Urinary bladder (tissue), 4 donors: ENCODE measurements around the gene CSF3R. TPM values are rescaled to one million over a fixed set of nuclear protein-coding genes. Genes with fewer than 3 reads are reported as not detected.
"Not testable (repeated sequence)": the region's sequence is repeated elsewhere in the genome, so short reads cannot be mapped to it uniquely, and the experiment has no call there.

Experiments used
- DNase-seq: peaks from one replicate; pipeline ENCODE4 v3.0.0-alpha.2; 2015; ENCODE audit errors: extremely low spot score
- H3K27ac ChIP-seq: one replicate; pipeline ENCODE4 v1.5.1; 2013; ENCODE audit warnings: low read depth, mild to moderate bottlenecking, moderate library complexity
- H3K36me3 ChIP-seq: one replicate; pipeline ENCODE4 v1.6.1; 2013; ENCODE audit warnings: mild to moderate bottlenecking, moderate library complexity; ENCODE audit not compliant: insufficient read depth
- H3K4me1 ChIP-seq: one replicate; pipeline ENCODE4 v1.6.1; 2013; ENCODE audit warnings: mild to moderate bottlenecking, moderate library complexity; ENCODE audit not compliant: insufficient read depth
- H3K4me3 ChIP-seq: one replicate; pipeline ENCODE4 v1.5.1; 2013; ENCODE audit warnings: low read depth, low read length
- WGBS: extraction: QIAGEN DNeasy Blood & Tissue Kit; methylation state at CpG from one replicate; pipeline ENCODE4 v1.1.7; 2013; 5-methylcytosine and 5-hydroxymethylcytosine counted together
- polyA plus RNA-seq: library from polyadenylated mRNA; stranded (reverse); fragments of 200-250 nt; gene quantifications from one replicate; pipeline ENCODE4 v1.2.3, GENCODE V29; 2013
- total RNA-seq: library from RNA; depleted of rRNA; stranded (reverse); fragments of >200 nt; gene quantifications from one replicate; pipeline ENCODE4 v1.2.3, GENCODE V29; 2014
- donor health status: healthy with polysubstance abuse.
- donor health status: healthy.

Gene CSF3R
- total and polyA plus RNA-seq, 2 donors, result 4.7 to 5.3 TPM

- Histone ChIP-seq H3K36me3 (no peaks in the 10 kb centered on the region), H3K27ac (no peak overlapping the region), H3K4me3 (no peak overlapping the region), H3K4me1 (no peaks in the 10 kb centered on the region)
- 33% methylated on average over 26 of the region's 26 CpGs for WGBS
- DNase-seq, result no peak
Measured at GRCh38 chr1:36481771-36482723, 666 bp downstream of the CSF3R start.

GRCh38 chr1:36481091-36481490 is 1.6 kb downstream of the CSF3R start:
- WGBS, result 84% methylated on average over 6 of the region's 6 CpGs
- H3K36me3 ChIP-seq, result no peaks in the 10 kb centered on the region
- no peak for DNase-seq

DNA sequence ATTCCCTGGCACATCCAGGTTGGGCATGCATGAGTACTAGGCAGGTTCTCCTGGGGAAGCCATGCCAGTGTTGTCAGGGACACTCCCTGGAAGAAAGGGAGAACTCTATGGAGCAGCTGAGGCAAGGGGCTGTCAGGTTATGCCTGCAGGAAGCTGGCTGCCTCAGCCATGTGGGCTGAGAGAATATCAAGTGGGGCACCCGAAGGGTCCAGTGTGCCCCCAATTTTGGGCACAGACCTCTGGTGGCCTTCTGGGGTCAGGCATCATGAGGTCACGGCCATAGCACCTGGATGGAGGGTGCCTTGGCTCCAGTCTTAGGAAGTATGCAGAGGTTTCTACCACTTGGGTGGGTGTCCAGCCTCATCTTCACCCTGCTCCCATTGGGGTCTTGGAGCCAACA is 2.6 kb downstream of the CSF3R start:
- Histone ChIP-seq H3K4me1 (no peaks in the 10 kb centered on the region), H3K36me3 (no peaks in the 10 kb centered on the region), H3K4me3 (no peak overlapping the region), H3K27ac (no peak overlapping the region)
- WGBS, result 91% methylated on average over 2 of the region's 2 CpGs
- DNase-seq, result no peak

More at GRCh38 chr1:36481091-36481490, 1.6 kb downstream of the CSF3R start:
- Histone ChIP-seq H3K27ac (no peak overlapping the region), H3K4me1 (no peaks in the 10 kb centered on the region), H3K4me3 (no peak overlapping the region)

DNA sequence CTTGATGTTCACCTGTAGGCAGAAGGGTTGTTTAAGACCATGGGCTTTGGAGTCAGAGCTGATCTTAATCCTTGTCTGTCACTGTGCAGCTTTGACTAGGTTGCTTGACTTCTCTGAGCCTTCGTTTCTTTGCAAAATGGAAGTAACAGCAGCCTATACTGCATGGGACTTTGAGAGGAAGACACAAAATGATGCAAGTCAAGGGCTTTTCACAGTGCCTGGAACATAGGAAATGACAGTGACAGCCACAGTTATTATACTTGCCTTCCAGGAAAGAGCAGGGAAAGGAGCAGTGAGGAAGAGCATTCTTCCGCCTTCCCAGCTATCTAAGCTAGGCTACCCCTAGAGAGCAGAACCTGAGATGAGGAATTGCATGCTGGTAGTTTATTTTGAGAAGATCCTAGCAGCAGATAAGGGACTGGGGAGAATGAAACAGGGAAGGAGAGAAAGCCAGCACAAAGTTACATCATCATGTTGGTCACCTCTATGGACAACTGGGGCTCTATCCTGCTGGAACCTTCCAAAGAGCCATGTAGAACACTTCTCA is 3.1 kb downstream of the CSF3R start:
- 63% methylated on average over 2 of the region's 2 CpGs for WGBS
- Histone ChIP-seq H3K36me3 (no peaks in the 10 kb centered on the region), H3K27ac (no peak overlapping the region), H3K4me3 (no peak overlapping the region), H3K4me1 (no peaks in the 10 kb centered on the region)
- DNase-seq, result no peak

GRCh38 chr1:36477615-36478014 is 5.1 kb downstream of the CSF3R start:
- DNase-seq, H3K27ac ChIP-seq, H3K36me3 ChIP-seq, H3K4me3 ChIP-seq, H3K4me1 ChIP-seq: not testable (repeated sequence)
- 90% methylated on average over 13 of the region's 13 CpGs for WGBS

DNA sequence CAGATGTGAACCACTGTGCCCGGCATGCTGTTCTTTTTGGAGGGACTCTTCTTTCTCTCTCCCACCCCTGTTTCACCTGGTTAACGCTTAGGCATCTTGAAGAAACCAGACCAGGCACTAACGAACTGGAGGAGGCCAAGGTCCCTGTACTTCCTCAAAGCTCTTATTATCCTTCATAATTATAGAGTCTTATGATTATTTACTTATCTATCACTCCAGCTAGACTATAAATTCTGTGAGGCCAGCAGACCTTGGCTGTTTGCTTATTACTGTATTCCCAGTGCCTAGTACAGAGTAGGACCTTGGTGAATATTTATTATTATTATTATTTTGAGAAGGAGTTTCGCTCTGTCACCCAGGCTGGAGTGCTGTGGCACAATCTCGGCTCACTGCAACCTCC is 5.8 kb downstream of the CSF3R start:
- Histone ChIP-seq H3K4me1 (no peaks in the 10 kb centered on the region), H3K4me3 (no peak overlapping the region), H3K36me3 (no peaks in the 10 kb centered on the region), H3K27ac (no peak overlapping the region)
- no peak for DNase-seq
- WGBS, result 80% methylated on average over 5 of the region's 5 CpGs

GRCh38 chr1:36475910-36476604 is 6.7 kb downstream of the CSF3R start:
- no peak overlapping the region for H3K4me3 ChIP-seq
- DNase-seq, result no peak
- no peaks in the 10 kb centered on the region for H3K36me3 ChIP-seq
- no peak overlapping the region for H3K27ac ChIP-seq
- 70% methylated on average over 7 of the region's 7 CpGs for WGBS
- no peaks in the 10 kb centered on the region for H3K4me1 ChIP-seq

- no peak for DNase-seq
- 58% methylated on average over 9 of the region's 9 CpGs for WGBS
- no peaks in the 10 kb centered on the region for H3K36me3 ChIP-seq
- no peak overlapping the region for H3K27ac ChIP-seq
- no peaks in the 10 kb centered on the region for H3K4me1 ChIP-seq
- H3K4me3 ChIP-seq, result no peak overlapping the region
Measured at GRCh38 chr1:36475341-36475740, 7.4 kb downstream of the CSF3R start.

- Histone ChIP-seq H3K36me3 (no peaks in the 10 kb centered on the region), H3K4me3 (no peak overlapping the region), H3K27ac (no peak overlapping the region), H3K4me1 (no peaks in the 10 kb centered on the region)
- no peak for DNase-seq
- WGBS, result 82% methylated on average over 6 of the region's 6 CpGs
Measured at GRCh38 chr1:36472656-36473055, 10.1 kb downstream of the CSF3R start.

DNA sequence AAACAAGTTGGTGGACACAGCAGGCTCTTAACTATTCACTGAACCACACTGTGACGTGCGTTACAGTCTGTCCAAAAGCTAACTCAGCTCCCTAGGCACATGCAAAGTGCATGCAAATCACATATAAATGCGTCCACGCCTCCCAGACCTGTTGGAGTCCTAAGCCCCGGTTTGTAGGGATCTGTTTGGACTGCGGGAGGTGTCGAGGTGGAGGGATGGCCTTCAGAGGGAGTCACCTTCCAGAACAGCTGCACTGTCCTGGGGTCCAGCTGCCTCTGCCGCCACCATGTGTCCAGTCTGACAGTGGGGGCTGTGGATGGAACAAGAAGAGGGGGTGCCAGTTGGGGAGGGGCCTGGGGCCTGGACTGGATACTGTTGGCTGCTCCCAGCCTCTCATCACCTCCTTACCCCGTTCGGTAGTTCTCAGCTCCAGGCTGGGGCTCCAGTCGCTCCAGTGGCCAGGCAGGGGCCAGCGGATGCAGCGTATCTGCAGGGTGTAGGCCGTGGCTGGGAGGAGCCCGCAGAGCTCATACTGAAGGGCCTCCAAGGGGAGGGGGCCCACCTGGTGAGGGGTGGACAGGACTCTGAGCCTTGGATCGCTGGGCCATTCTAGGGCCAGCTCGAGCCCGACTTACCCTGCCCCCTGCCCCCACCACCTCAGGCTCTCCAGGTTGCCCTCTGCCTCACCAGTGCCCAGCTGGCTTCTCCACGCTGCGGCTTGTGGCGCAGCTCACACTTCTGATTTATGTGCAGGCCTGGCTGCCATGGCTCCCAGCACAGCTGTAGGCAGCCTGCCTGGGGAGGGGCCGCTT is 10.7 kb downstream of the CSF3R start:
- no peak overlapping the region for H3K4me3 ChIP-seq
- H3K4me1 ChIP-seq, result no peaks in the 10 kb centered on the region
- no peak for DNase-seq
- WGBS, result 55% methylated on average over 22 of the region's 22 CpGs
- no peaks in the 10 kb centered on the region for H3K36me3 ChIP-seq
- H3K27ac ChIP-seq, result no peak overlapping the region

DNA sequence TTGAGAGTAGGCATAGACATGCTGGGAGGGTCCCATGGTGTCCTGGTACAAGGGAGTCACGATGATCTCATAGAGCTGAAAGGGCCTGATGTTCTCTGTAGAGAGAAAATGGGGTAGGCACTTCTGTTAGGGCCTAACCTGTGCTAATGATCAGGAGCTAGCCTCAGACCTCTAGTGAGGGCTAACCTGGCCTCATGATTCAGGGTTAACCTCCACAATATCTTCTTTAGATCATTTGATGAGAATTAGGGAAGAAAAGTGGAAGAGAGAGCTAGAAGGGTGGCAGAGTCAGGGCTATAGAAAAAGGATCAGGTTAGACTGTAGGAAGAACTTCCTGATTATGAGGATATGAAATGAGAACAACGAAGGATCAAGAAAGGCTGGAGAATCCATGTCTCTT is 13.6 kb downstream of the CSF3R start:
- Histone ChIP-seq H3K36me3 (no peaks in the 10 kb centered on the region), H3K4me1 (no peaks in the 10 kb centered on the region), H3K4me3 (no peak overlapping the region), H3K27ac (no peak overlapping the region)
- no peak for DNase-seq
- WGBS, result 86% methylated on average over 2 of the region's 2 CpGs

DNA sequence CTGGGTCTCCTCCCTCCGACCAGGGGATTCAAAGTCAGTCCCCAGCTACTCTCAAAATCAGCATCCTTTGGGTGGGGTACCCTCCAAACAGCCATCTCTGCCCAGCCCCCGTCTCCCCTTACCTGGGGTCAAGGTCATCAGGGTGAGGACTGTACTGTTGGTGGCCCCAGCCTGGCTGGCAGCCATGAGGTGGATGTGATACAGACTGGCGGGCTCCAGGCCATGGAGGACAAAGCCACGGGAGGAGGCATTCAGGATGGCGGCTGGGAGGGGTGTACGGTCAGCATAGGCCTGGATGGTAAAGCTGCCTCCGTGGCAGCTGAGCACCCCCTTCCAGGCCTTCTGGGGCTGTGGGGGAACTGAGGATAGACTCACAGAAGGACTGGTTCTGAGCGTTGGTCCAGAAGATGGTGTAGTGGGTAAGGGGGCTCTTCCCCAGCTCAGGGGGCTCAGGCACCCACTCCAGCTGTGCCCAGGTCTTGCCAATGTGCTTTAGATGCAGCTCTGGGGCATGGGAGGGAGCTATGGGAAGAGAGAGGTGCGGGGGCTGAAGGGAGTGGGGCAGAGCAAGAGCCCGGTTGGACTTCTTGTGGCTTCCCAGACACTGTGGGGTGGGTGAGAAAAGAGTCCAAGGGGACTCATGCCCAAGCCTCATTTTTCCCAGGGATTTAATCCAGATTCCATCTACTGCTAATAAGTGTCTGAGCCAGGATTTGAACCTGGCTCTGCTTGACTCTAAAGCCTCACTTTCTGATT is 14.8 kb downstream of the CSF3R start:
- no peaks in the 10 kb centered on the region for H3K36me3 ChIP-seq
- DNase-seq, result no peak
- no peak overlapping the region for H3K27ac ChIP-seq
- no peaks in the 10 kb centered on the region for H3K4me1 ChIP-seq
- no peak overlapping the region for H3K4me3 ChIP-seq
- 89% methylated on average over 10 of the region's 10 CpGs for WGBS

- no peak overlapping the region for H3K27ac ChIP-seq
- 94% methylated on average over 4 of the region's 4 CpGs for WGBS
- no peaks in the 10 kb centered on the region for H3K36me3 ChIP-seq
- H3K4me1 ChIP-seq, result no peaks in the 10 kb centered on the region
- no peak overlapping the region for H3K4me3 ChIP-seq
- DNase-seq, result no peak
Measured at GRCh38 chr1:36467027-36467410, 15.7 kb downstream of the CSF3R start.
